K562 (cell line): Measurements from ENCODE around the gene PIK3AP1. TPM values are rescaled to one million over a fixed set of nuclear protein-coding genes. Genes with fewer than 3 reads are reported as not detected.

ENCODE experiments used
- CHAMP1 ChIP-seq: fragments of 450-650 bp; IDR thresholded peaks from 2 replicates; pipeline ENCODE4 v1.6.1; 2016; ENCODE audit warnings: mild to moderate bottlenecking
- CHCHD3 ChIP-seq: fragments of 250-450 bp; sonication (Bioruptor Pico); IDR thresholded peaks from 2 replicates; pipeline ENCODE4 v2.1.2; 2022; ENCODE audit warnings: mild to moderate bottlenecking
- CREB3 ChIP-seq: fragments of 450-650 bp; conservative IDR thresholded peaks from 2 replicates; pipeline ENCODE4 v1.6.1; 2016; ENCODE audit warnings: missing genetic modification characterization, low read depth, mild to moderate bottlenecking, missing compliant biosample characterization, moderate library complexity
- DIDO1 ChIP-seq: fragments of 450-650 bp; IDR thresholded peaks from 2 replicates; pipeline ENCODE4 v1.6.1; 2016; ENCODE audit warnings: low read depth, missing biosample characterization, missing genetic modification characterization
- E2F3 ChIP-seq: fragments of 250-450 bp; sonication (Bioruptor Pico); IDR thresholded peaks from 2 replicates; pipeline ENCODE4 v1.4.0; 2020; ENCODE audit warnings: mild to moderate bottlenecking
- FOXJ2 ChIP-seq: fragments of 200-800 bp; sonication (Bioruptor generic); IDR thresholded peaks from 2 replicates; pipeline ENCODE4 v1.6.1; 2016; ENCODE audit warnings: missing genetic modification characterization, missing compliant biosample characterization
- HMBOX1 ChIP-seq: sonication (generic); IDR thresholded peaks from 2 replicates; pipeline ENCODE4 v1.6.1; 2016
- KDM1A ChIP-seq, 2 experiments: fragments of 450-650 bp; IDR thresholded peaks; 2 replicates each; pipeline ENCODE4 v1.6.1; 2016; ENCODE audit warnings: mild to moderate bottlenecking in 2 of 2
- MITF ChIP-seq: IDR thresholded peaks from 2 replicates; pipeline ENCODE4 v1.6.1; 2014; ENCODE audit warnings: antibody characterized with exemption
- MLLT1 ChIP-seq, 2 experiments: fragments of 450-650 bp; IDR thresholded peaks; 2 replicates each; pipeline ENCODE4 v1.6.1; 2016
- NCOA2 ChIP-seq, 2 experiments: fragments of 450-650 bp; IDR thresholded peaks; 2 replicates each; pipeline ENCODE4 v1.6.1; 2018; ENCODE audit warnings: mild to moderate bottlenecking in 2 of 2, moderate library complexity in 1 of 2; ENCODE audit not compliant: partially characterized antibody in 2 of 2
- NFIC ChIP-seq: fragments of 450-650 bp; IDR thresholded peaks from 2 replicates; pipeline ENCODE4 v1.6.1; 2017; ENCODE audit warnings: mild to moderate bottlenecking, inconsistent platforms
- PML ChIP-seq: IDR thresholded peaks from 2 replicates; pipeline ENCODE4 v1.6.1; 2012; ENCODE audit warnings: low read length, inconsistent platforms
- PREB ChIP-seq: sonication (generic); formaldehyde crosslinking; IDR thresholded peaks from 2 replicates; pipeline ENCODE4 v1.8.1; 2023; ENCODE audit warnings: mild to moderate bottlenecking, missing genetic modification reagents
- RNF2 ChIP-seq: sonication (generic); IDR thresholded peaks from 2 replicates; pipeline ENCODE4 v1.6.1; 2016
- RUNX1 ChIP-seq: sonication (generic); IDR thresholded peaks from 2 replicates; pipeline ENCODE4 v1.6.1; 2016; ENCODE audit warnings: antibody characterized with exemption, low read depth
- SRF ChIP-seq, 2 experiments: fragments of 250-450, 450-650 bp in 1 of 2; sonication (Bioruptor Pico) in 1 of 2; sonication (generic) in 1 of 2; formaldehyde crosslinking; IDR thresholded peaks; 2 replicates each; pipeline versions ENCODE4 v1.5.0 to v1.5.1; 2020 to 2022; ENCODE audit warnings: mild to moderate bottlenecking in 1 of 2, missing genetic modification reagents in 1 of 2
- TCF3 ChIP-seq: sonication (generic); formaldehyde crosslinking; IDR thresholded peaks from 2 replicates; pipeline ENCODE4 v1.4.0; 2020; ENCODE audit warnings: mild to moderate bottlenecking, missing genetic modification reagents
- TOE1 ChIP-seq, 2 experiments: fragments of 450-650 bp in 1 of 2; sonication (generic) in 1 of 2; formaldehyde crosslinking in 1 of 2; IDR thresholded peaks; 2 replicates each; pipeline versions ENCODE4 v1.7.1 to v1.8.0; 2016 to 2022; ENCODE audit warnings: borderline replicate concordance in 2 of 2, mild to moderate bottlenecking in 2 of 2, antibody characterized with exemption in 1 of 2, inconsistent platforms in 1 of 2, low read depth in 1 of 2, missing genetic modification reagents in 1 of 2, moderate library complexity in 1 of 2
- XRCC5 ChIP-seq: fragments of 200-400 bp; formaldehyde crosslinking; IDR thresholded peaks from 2 replicates; pipeline ENCODE4 v1.6.1; 2017; ENCODE audit warnings: low read depth, mild to moderate bottlenecking, low read length
- polyA plus RNA-seq, 8 experiments: library from polyadenylated mRNA; depleted of rRNA in 4 of 8; stranded (reverse) in 5 of 8; unstranded in 3 of 8; fragments of >200 nt; fragmentation: Nextera tagmentation in 2 of 8; fragmentation: Illumina TruSeq in 1 of 8; extraction: Ambion mirVana in 2 of 8; extraction: Trizol in 1 of 8; gene quantifications; 2 replicates each; pipeline versions ENCODE4 v1.2.1 to v1.2.3, GENCODE V29; 2011 to 2014; ENCODE audit warnings: inconsistent platforms in 1 of 8, missing spikeins in 1 of 8
- total RNA-seq, 7 experiments: library from RNA; depleted of rRNA in 6 of 7; stranded (reverse); fragments of >200 nt in 6 of 7; fragmentation: Illumina TruSeq in 2 of 7; extraction: Trizol in 2 of 7; gene quantifications; 2 replicates each; pipeline versions ENCODE4 v1.2.1 to v1.2.3, GENCODE V29; 2011 to 2021; ENCODE audit warnings: low replicate concordance in 1 of 7

Gene PIK3AP1
- total and polyA plus RNA-seq, 9 of the 15 experiments (the other 6 are each of a cell fraction or from before 2014, with no cell fraction given) = 0.20 to 2.4 (median 1.4) TPM

- TF ChIP-seq HMBOX1 = peak; percentile 90
- TF ChIP-seq MLLT1 (IDR thresholded peaks at IDR 0.05) = peak; percentile 39 to 69; a peak in 2 of 4 replicates
- TF ChIP-seq DIDO1 (tag) = no peak
- TF ChIP-seq MITF = 0 out of 2 replicates have a peak, but pooled peaks have one; percentile 28
- TF ChIP-seq KDM1A (IDR thresholded peaks at IDR 0.05) = peak; percentile 94 to 97
- TF ChIP-seq RUNX1 = peak; percentile 56; the same call in 1 of the 2 replicates
- TF ChIP-seq E2F3 (CRISPR knock-in tag) = no peak
- peak; percentile 86 for TF ChIP-seq RNF2
- TF ChIP-seq PREB (CRISPR knock-in tag) = no peak
- peak; percentile 95 for TF ChIP-seq PML
- TF ChIP-seq CHCHD3 (CRISPR knock-in tag) = no peak
- peak; percentile 47 to 83 for TF ChIP-seq NCOA2 (IDR thresholded peaks at IDR 0.05; ENCODE audit: partially characterized antibody in 2 of 2)
- peak; percentile 93 for TF ChIP-seq NFIC
- TF ChIP-seq FOXJ2 (tag) = no peak
- no peak for TF ChIP-seq CREB3 (tag)
- peak; percentile 66; the same call in 1 of the 2 replicates for TF ChIP-seq TOE1 (IDR thresholded peaks at IDR 0.05; ENCODE audit: borderline replicate concordance)
- no peak for TF ChIP-seq TOE1 (CRISPR knock-in tag; IDR thresholded peaks at IDR 0.05; ENCODE audit: borderline replicate concordance, low read depth)
- TF ChIP-seq SRF (CRISPR knock-in tag; IDR thresholded peaks at IDR 0.05) = peak in 1 of 2 experiments; percentile 69; a peak in 1 of 4 replicates
- TF ChIP-seq XRCC5 = 0 out of 2 replicates have a peak, but pooled peaks have one; percentile 25
- peak; percentile 88 for TF ChIP-seq CHAMP1
- peak; percentile 99 for TF ChIP-seq TCF3 (CRISPR knock-in tag)
These were observed 101.2 kb downstream of the PIK3AP1 start (continued) for GRCh38 chr10:96619120-96619519.
